COLO829 (cell line): ENCODE results near the gene FAM13A.
A peak's percentile ranks its signal among the peaks of the same experiment; 100 is the strongest.

Experiments
- DNase-seq: peaks from one replicate; pipeline ENCODE4 v3.0.0; 2012; ENCODE audit warnings: low spot score

The FAM13A gene

DNA sequence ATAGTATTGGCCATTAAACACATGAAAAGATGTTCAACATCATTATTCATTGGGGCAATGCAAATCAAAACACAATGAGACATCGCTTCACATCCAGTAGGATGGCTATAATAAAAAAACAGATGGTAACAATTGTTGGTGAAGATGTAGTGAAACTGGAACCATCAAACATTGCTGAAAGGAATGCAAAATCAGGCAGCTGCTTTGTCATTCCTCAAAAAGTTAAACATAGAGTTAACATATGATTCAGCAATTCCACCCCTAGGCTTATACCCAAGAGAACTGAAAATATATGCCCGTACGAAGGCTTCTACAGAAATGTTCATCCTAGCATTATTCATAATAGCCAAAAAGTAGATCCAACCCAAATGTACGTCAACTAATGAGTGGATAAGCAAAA lies 215.3 kb downstream of the FAM13A start:
- no peak for DNase-seq

DNA sequence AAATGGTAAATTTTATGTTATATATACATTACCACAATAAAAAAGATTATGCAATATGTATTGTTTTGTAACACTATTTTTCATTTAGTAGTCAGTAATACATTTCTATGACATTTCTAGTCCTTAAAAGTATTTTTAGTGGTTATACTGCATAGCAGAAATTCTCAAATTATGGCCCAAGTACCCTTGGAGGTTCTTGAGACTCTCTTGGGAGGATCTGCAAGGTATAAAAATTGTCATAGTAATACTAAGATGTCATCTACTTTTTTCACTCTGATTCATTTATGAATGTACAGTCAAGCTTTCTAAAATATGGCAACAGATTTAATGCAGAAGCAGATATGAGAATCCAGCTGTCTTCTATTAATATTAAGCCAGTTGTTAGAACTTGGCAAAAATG lies 220.8 kb downstream of the FAM13A start:
- no peak for DNase-seq

GRCh38 chr4:88831031-88831430 lies 226.0 kb downstream of the FAM13A start:
- no peak for DNase-seq

DNA sequence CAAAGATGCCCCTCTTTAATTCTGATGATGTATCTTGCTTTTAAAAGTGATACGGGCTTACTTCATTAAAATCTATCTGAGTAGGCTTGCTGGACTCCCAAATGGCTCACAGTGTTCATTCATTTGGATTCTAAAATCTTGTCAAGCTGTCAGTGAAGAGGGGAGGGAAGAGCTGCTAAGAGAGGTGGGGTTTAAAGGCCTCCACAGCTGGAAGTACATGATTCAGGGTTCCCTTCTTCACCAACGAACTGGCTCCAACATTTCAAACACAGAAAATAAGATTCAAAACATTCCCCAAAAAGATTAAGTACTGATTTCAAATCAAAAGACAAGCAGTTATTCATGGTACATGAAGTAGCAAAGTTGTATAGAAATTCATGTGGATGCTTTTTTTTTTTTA lies 226.4 kb downstream of the FAM13A start:
- no peak for DNase-seq

GRCh38 chr4:88828842-88829571 lies 228.0 kb downstream of the FAM13A start:
- DNase-seq: no peak

- DNase-seq: no peak
Measured at GRCh38 chr4:88827442-88827841, 229.5 kb downstream of the FAM13A start.

- DNase-seq: no peak
Measured at GRCh38 chr4:88826771-88827170, 230.2 kb downstream of the FAM13A start.

DNA sequence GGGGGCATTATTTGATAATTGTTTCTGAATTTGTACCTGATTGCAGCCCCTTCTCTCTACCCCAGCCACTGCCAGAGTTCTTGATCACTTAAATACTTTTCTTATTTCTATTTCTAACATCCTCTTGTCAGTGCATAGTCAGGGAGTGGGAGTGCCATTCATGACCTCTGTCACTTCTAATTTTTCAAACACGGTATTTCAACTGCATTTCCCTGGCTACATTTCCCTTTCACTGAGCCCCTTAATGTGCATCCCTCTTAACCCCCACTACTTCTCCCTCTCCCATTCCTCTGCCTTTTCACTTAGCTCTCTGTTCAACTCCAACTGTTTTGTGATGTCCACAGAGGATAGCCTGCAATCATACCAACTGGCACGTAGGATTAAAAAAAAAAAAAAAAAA lies 231.1 kb downstream of the FAM13A start:
- DNase-seq: no peak

- peak; percentile 63 for DNase-seq
Measured at GRCh38 chr4:88823058-88823919, 233.7 kb downstream of the FAM13A start.

- DNase-seq: no peak
Measured at GRCh38 chr4:88822034-88822789, 234.8 kb downstream of the FAM13A start.

DNA sequence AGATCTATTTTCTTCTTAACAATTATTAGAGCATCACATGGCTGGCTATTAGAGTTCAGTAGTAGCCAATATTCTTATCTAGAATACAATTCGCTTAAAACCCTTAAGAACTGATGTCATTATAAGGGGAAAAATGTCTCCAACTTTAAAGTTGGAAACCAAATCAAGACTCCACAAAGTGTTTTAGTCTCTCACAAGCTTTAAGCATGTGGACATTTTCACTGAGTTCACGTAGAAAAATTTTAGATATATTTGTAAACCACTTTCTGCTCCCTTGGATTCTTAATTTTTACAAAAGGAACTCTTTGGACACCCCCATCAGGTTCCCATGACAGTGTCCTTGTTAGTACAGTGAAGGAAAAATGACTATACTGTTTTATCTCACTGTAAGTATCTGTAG lies 235.5 kb downstream of the FAM13A start:
- DNase-seq: no peak

DNA sequence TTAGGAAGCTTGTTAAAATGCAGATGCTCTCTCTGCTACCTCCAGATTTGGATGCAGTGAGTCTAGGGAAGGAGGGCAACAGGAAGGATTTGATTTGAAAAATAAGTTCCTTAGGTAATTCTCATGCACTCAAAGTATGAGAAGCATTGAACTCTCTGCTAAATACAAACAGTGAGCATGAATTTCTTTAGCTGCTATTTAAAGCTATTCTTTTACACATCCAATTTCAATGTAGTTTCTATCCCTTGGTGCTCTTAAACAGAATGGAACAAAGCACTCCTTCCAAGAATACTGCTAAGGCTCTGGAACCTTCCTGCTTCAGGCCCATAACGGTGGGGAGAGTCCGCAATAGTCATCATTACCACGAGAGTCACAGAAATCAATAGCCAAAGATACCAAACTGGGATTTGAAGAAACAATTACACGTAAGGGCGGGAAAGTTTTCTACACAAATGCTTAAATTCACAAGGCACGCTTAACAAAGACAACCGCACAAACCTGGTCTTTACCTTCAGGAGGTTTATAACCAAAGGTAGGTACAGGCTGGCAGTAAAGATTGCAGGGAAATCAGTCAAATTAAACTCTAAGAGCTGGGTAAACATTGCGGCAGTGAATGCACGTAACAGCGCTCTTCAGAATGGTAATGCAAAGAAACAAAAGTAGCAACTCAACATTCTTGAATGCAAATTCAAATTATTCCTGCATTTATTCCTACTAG lies 236.1 kb downstream of the FAM13A start:
- DNase-seq: no peak

GRCh38 chr4:88819818-88820697 lies 236.9 kb downstream of the FAM13A start:
- DNase-seq: no peak

- no peak for DNase-seq
Measured at GRCh38 chr4:88818631-88819470, 238.1 kb downstream of the FAM13A start.

- no peak for DNase-seq
Measured at GRCh38 chr4:88817740-88818139, 239.2 kb downstream of the FAM13A start.

GRCh38 chr4:88816360-88816759 lies 240.6 kb downstream of the FAM13A start:
- DNase-seq: no peak

GRCh38 chr4:88814043-88814617 lies 242.9 kb downstream of the FAM13A start:
- DNase-seq: no peak

GRCh38 chr4:88813013-88813412 lies 244.0 kb downstream of the FAM13A start:
- no peak for DNase-seq

DNA sequence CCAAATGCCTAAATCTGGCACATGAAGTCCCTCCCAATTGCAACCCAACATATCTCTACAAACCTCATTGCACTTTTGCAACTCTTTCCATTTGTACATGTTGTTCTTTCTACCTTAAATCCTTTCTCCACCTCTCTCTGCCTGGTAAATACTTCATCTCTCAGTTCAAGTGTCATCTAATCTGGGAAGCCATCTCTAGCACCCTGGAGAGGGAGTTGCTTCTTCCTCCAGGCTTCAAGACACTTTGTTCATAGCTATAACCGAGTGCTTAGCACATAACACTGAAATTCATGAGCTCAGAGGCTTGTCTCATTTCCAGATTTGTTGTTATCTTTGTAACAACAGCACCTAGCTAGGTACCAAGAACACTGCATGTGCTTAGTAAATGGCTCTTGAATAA lies 244.6 kb downstream of the FAM13A start:
- DNase-seq: no peak

- no peak for DNase-seq
Measured at GRCh38 chr4:88811904-88812303, 245.1 kb downstream of the FAM13A start.
